DMS79 (cell line): Measurements from ENCODE around the gene SOAT1.
"Not testable (repeated sequence)": the region's sequence is repeated elsewhere in the genome, so short reads cannot be mapped to it uniquely, and the experiment has no call there.

Experiments
- DNase-seq: peaks from one replicate; lab custom pipeline; 2025; lab: John Stamatoyannopoulos, UW

SOAT1 gene

DNA sequence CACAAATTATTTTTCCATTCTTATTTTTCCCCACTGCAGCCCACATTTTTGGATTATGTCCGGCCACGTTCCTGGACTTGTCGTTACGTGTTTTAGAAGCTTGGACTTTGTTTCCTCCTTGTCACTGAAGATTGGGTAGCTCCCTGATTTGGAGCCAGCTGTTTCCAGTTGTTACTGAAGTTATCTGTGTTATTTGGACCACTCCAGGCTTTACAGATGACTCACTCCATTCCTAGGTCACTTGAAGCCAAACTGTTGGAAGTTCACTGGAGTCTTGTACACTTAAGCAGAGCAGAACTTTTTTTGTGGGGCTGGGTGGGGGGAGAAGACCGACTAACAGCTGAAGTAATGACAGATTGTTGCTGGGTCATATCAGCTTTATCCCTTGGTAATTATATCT, 59.9 kb downstream of the SOAT1 start:
- DNase-seq = no peak

DNA sequence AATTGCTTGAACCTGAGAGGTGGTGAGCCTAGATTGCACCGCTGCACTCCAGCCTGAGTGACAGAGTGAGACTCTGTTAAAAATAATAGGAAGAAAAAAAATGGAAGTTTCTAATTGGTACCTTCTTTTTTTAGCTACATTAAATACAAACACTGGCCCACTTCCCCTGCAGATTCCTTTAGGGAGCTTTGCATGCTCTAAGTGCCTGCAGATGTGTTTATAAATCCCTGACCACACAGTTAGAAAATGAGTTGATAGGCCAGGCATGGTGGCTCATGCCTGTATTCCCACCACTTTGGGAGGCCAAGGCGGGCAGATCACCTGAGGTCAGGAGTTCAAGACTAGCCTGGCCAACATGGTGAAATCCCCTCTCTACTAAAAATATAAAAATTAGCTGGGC, 68.0 kb downstream of the SOAT1 start:
- DNase-seq = not testable (repeated sequence)

DNA sequence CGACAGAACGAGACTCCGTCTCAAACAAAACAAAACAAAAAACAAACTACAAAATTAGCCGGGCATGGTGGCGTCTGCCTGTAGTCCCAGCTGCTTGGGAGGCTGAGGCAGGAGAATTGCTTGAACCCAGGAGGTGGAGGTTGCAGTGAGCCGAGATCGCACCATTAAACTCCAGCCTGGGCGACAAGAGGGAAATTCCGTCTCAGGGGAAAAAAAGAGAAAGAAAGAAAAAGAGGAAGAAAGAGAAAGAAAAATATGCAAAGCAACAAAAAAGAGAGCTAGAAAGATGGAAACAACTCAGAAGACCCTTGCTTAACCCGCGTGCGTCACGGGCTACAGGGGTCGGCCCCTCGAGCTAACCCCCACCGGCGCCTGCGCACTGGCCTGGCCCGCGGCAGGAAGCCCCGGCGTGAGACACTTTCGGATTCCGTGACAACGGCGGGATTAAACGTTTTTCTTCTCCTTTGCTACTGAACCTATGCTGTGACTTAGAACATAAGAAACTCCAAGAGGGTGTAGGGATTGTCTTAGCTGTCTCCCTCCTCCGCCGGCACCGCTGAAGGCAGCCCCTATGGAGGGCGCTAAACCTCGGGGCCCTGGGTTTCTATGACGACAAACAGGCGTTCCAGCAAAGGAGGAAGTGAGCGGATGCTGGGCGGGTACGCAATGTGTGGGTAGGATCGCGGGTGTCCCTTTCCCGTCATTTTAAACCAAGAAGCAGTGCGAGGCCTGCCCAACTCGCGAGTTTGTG, 71.9 kb downstream of the SOAT1 start, which contains the start of gene AXDND1:
AXDND1 (plus strand) TSS at position 630 of the 751 bp plus-strand sequence. CDS start 539 bp downstream, outside the sequence.
- DNase-seq = peak; percentile 57

DNA sequence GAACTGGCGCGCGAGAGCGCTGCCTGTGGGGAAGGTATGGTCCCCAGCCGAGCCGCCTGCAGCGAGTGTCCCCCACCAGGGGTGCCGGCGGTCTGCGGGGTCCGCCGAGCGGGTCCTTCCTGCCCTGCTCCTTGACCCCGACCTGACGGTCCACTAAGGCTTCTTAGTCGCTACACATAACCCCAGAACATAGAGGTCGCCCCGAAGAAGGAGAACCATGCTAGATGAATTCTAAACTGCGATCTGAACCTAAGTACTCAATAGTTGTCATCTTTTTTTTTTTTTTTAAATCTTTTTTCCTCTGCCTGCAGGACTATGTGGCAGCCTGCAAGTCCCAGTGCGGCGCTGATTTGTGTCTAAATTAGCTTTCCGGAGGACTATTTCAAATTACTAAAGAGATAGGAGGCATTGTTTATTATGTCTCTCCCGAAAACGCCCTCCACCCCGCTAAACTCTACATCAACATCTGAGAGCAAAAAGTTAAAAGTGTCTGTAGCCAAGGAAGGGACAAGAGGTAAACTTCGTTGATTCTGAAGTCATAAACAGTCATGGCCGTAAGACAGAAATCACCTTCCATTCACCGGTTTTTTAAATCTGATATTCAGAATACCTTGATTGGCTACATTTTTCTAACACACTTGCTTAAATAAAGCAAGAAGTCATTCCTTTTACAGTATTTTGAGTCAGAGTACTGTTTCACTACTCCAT, 72.7 kb downstream of the SOAT1 start:
- no peak for DNase-seq

DNA sequence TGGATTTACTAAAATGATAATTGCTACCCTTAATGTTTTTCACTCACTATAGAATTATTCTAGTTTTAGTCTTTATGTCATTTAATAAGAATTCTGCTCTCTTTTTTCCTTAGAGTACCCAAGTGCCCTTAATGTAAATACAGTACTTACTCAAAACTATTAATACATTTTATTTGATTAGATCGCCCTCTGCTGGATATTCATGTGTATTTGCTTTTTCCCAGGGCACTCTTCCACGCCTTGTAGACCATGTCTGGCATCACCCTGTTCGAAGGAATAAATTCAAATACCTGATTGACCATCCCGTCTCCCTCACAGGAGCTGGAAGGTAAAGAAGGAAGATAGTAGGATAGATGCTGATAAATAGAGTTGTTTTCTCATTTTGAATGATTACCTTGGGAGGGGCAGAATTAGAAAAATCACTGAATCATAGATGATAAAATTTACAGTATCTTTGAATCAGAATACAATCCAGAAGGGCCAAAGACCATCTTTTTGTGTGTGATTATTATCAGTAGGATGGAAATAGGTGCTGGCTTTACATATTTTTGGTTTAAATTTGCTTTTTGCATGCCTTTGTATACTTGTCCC, 76.2 kb downstream of the SOAT1 start:
- DNase-seq = peak; percentile 54

DNA sequence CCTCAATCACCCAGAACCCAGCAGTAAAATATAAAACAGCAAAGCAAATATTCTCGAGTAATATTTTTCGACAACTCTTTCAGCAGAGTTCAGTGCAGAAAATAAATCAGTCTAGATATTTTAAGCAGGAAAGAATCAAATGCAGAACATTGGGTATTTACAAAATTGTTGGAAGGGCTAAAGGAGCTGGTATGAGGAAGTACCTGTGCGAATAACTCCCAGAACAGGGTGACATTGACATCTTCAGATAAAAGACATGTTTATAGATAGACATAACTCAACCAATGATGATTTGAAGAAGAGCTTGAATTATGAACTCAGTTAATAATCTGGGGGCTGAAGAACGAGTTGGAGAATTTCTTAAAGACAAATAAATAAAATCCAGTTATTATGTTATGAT, 78.6 kb downstream of the SOAT1 start:
- DNase-seq = no peak

DNA sequence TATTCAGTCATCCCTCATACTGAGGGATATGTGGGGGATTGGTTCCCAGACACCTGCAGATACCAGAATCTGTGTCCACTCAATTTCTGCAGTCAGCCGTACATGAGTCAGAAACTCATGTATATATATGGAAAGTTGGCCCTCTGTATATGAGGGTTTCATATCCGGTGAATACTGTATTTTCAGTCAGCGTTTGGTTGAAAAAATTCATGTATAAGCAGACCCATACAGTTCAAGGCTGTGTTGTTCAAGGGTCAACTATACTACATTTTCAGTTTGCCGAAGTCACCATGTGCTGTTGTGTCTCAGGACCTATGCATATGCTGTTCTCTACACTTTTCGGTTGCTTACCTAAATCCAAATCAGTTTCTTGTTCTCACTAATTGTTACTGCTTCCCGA, 82.6 kb downstream of the SOAT1 start:
- DNase-seq = no peak

DNA sequence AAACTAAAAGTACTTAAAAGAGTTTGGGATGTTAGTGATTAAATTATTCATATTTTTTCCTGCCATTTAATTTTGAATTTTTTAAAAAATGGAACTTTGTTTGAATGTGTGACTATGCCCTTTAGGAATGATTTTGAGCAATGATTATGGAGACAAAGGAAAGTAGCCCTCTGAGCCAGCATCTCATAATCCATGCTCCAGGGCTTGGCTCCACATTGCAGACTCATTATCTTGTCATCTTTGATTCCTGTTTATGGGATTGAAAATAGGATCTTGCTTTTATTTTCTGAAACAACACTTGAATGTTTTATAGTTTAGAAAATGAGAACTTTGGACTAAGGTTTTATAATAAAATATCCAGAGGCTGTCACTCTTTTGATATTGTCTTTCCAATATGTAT, 86.7 kb downstream of the SOAT1 start:
- no peak for DNase-seq

DNA sequence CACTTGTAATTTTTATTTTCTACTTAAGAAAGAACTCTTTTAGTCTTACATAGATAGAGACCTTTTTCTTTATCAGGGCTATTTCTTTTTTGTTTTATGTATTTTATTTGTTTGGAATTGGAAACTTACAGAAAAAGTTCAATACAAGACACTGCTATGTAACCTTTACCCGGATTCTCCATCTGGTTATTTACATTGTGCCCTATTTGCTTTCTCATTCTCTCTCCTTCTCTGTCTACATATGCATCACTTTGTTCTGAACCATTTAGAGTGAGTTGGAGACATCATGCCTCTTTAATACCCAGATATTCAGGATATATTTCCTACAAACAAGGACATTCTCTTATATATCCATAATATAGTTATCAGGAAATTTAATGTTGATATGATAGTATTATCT, 90.4 kb downstream of the SOAT1 start:
- DNase-seq = no peak

DNA sequence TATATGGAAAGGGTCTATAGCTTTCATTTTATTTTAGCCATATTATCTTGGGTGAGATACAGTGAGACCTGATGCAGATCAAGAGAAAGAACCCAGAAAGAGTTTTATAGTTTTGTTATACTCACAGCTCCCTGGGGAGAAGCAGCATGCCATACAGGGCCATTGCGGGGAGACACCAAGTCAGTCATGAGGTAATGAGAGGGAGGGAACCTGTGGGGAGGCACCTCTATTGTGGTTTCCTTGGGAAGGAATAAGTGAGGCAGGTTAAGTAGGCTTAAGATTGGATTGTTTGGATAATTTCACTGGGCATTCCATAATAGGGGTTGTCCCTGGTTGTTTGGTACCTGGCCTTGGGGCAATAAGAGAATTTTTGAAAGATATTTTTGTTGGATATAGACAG, 91.9 kb downstream of the SOAT1 start:
- DNase-seq = no peak

DNA sequence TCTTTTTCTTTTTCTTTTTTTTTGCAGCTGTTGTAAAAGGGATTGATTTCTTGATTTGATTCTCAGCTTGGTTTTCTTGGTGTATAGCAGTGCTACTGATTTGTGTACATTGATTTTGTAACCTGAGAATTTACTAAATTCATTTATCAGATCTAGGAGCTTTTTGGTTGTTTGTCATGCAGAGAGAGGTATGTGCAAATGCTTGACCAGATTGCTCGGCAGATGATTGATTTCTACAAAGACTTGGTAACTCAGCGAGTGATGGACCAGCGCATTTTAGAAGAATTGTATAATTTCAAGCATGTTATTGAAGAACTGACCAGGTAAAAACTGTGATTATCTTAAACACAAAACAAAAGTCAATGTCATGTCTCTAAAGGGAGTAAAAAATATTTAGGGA, 100.1 kb downstream of the SOAT1 start:
- no peak for DNase-seq

DNA sequence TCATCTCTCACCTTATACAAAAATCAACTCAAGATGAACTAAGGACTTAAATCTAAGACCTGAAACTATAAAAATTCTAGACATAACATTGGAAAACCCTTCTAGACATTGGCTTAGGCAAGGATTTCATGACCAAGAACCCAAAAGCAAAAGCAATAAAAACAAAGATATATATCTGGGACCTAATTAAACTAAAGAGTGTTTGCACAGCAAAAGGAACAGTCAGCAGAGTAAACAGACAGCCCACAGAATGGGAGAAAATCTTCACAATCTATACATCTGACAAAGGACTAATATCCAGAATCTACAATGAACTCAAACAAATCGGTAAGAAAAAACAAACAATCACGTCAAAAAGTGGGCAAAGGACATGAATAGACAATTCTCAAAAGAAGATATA, 105.8 kb downstream of the SOAT1 start:
- DNase-seq = not testable (repeated sequence)
